GM21367 (cell line): Measurements from ENCODE around the gene STK35.

Source experiments
- ATAC-seq: cut with Tn5 transposase; IDR thresholded peaks from one replicate; pipeline ENCODE4 v1.9.1; 2021; ENCODE audit not compliant: unreplicated experiment

The STK35 gene

GRCh38 chr20:2132461-2132901 lies 30.9 kb downstream of the STK35 start:
- no peak for ATAC-seq

GRCh38 chr20:2133318-2134183 lies 31.9 kb downstream of the STK35 start:
- ATAC-seq, result no peak

- ATAC-seq, result no peak
These were observed 33.4 kb downstream of the STK35 start for GRCh38 chr20:2135013-2135412.

- no peak for ATAC-seq
These were observed 34.6 kb downstream of the STK35 start for GRCh38 chr20:2136275-2136674.

GRCh38 chr20:2137552-2138201 lies 36.0 kb downstream of the STK35 start:
- no peak for ATAC-seq

GRCh38 chr20:2138396-2138795 lies 36.8 kb downstream of the STK35 start:
- ATAC-seq, result no peak

GRCh38 chr20:2139250-2139649 lies 37.6 kb downstream of the STK35 start:
- no peak for ATAC-seq

- ATAC-seq, result no peak
These were observed 38.1 kb downstream of the STK35 start for GRCh38 chr20:2139736-2140135.

- no peak for ATAC-seq
These were observed 38.9 kb downstream of the STK35 start for GRCh38 chr20:2140561-2140960.

- ATAC-seq, result no peak
These were observed 40.3 kb downstream of the STK35 start for GRCh38 chr20:2141600-2142575.

- no peak for ATAC-seq
These were observed 41.0 kb downstream of the STK35 start for GRCh38 chr20:2142649-2143048.

GRCh38 chr20:2143594-2143993 lies 42.0 kb downstream of the STK35 start:
- no peak for ATAC-seq

GRCh38 chr20:2144850-2145249 lies 43.2 kb downstream of the STK35 start:
- ATAC-seq, result no peak

GRCh38 chr20:2145376-2145775 lies 43.7 kb downstream of the STK35 start:
- no peak for ATAC-seq

- no peak for ATAC-seq
These were observed 44.6 kb downstream of the STK35 start for GRCh38 chr20:2146080-2146867.

- ATAC-seq, result no peak
These were observed 47.9 kb downstream of the STK35 start for GRCh38 chr20:2149507-2149906.

GRCh38 chr20:2150660-2151059 lies 49.0 kb downstream of the STK35 start:
- ATAC-seq, result no peak

GRCh38 chr20:2151858-2152281 lies 50.2 kb downstream of the STK35 start:
- no peak for ATAC-seq

- no peak for ATAC-seq
These were observed 50.7 kb downstream of the STK35 start for GRCh38 chr20:2152317-2152716.

GRCh38 chr20:2153326-2153725 lies 51.7 kb downstream of the STK35 start:
- no peak for ATAC-seq
